Spleen (tissue), 11 donors: ENCODE measurements around the gene TCF12. TPM values are rescaled to one million over a fixed set of nuclear protein-coding genes. Genes with fewer than 3 reads are reported as not detected.

Source experiments
- DNase-seq: peaks from one replicate; pipeline ENCODE4 v3.0.0-alpha.2; 2020
- H3K27ac ChIP-seq, 8 donors: fragments of 200-600 bp; sonication (generic) in 7 of 8; 1 replicate in 4 of 8; 2 replicates in 4 of 8; pipeline versions ENCODE4 v1.5.0 to v1.8.0; 2016 to 2021; ENCODE audit warnings: inconsistent platforms in 4 of 8, mild to moderate bottlenecking in 4 of 8, moderate library complexity in 1 of 8
- H3K27me3 ChIP-seq, 7 donors: fragments of 200-600 bp; sonication (generic) in 6 of 7; replicated peaks in 1 of 7; 1 replicate in 4 of 7; 2 replicates in 3 of 7; pipeline versions ENCODE4 v1.5.0 to v1.8.0; 2016 to 2021; ENCODE audit warnings: inconsistent platforms in 3 of 7, mild to moderate bottlenecking in 1 of 7
- H3K36me3 ChIP-seq, 6 donors: fragments of 200-600 bp; sonication (generic) in 5 of 6; 1 replicate in 4 of 6; 2 replicates in 2 of 6; pipeline versions ENCODE4 v1.5.0 to v1.8.0; 2016 to 2021; ENCODE audit warnings: inconsistent platforms in 2 of 6
- H3K4me1 ChIP-seq, 6 donors: fragments of 200-600 bp; sonication (generic) in 5 of 6; 1 replicate in 3 of 6; 2 replicates in 3 of 6; pipeline versions ENCODE4 v1.5.0 to v1.8.0; 2016 to 2021; ENCODE audit warnings: inconsistent platforms in 3 of 6
- H3K4me3 ChIP-seq, 8 donors: fragments of 200-600 bp; sonication (generic) in 7 of 8; 1 replicate in 4 of 8; 2 replicates in 4 of 8; pipeline versions ENCODE4 v1.5.0 to v1.8.0; 2016 to 2021; ENCODE audit warnings: inconsistent platforms in 4 of 8, mild to moderate bottlenecking in 4 of 8, moderate library complexity in 2 of 8
- H3K9me3 ChIP-seq, 8 donors: fragments of 200-600 bp; sonication (generic) in 7 of 8; 1 replicate in 4 of 8; 2 replicates in 4 of 8; pipeline versions ENCODE4 v1.5.0 to v1.8.0; 2016 to 2021; ENCODE audit warnings: inconsistent platforms in 4 of 8
- POLR2A ChIP-seq, 3 donors: fragments of 450-650 bp; IDR thresholded peaks; one replicate each; pipeline ENCODE4 v1.5.1; 2017; ENCODE audit warnings: antibody characterized with exemption in 3 of 3, mild to moderate bottlenecking in 1 of 3
- POLR2AphosphoS5 ChIP-seq, 3 donors: sonication (generic); formaldehyde crosslinking; IDR thresholded peaks; one replicate each; pipeline ENCODE4 v1.5.1; 2017; ENCODE audit warnings: antibody characterized with exemption in 3 of 3
- WGBS, 5 donors: extraction: QIAGEN DNeasy Blood & Tissue Kit in 3 of 5; methylation state at CpG; one replicate each; pipeline versions ENCODE4 v1.1.5 to v1.1.7; 2013 to 2018; 5-methylcytosine and 5-hydroxymethylcytosine counted together
- intact Hi-C: fragments of 100-400 bp; cut with DNase I; formaldehyde crosslinking; loops from one replicate; pipeline ENCODE4 v1.15.0; 2023; ENCODE audit warnings: low total_unique reads
- polyA plus RNA-seq, 3 donors: library from polyadenylated mRNA; stranded (reverse); fragments of 200-250 nt; gene quantifications; one replicate each; pipeline ENCODE4 v1.2.1, GENCODE V29; 2013
- total RNA-seq, 7 donors: library from RNA; depleted of rRNA in 3 of 7; stranded (reverse); fragments of >200 nt in 3 of 7; fragmentation: NEBNext Ultra II Directional in 4 of 7; extraction: Animal tissue kit (Norgen Biotek cat#: 25700) in 4 of 7; gene quantifications; one replicate each; pipeline versions ENCODE4 v1.1.0 to v1.2.1, GENCODE V29; 2016 to 2021
- TF ChIP-seq, protein P1 (sequence below), 11 experiments: fragments of 200-600 bp in 7 of 11; fragments of 450-650 bp in 4 of 11; sonication (generic) in 4 of 11; IDR thresholded peaks in 8 of 11; conservative IDR thresholded peaks in 3 of 11; 1 replicate in 7 of 11; 2 replicates in 4 of 11; pipeline versions ENCODE4 v1.4.0 to v1.8.0; 2016 to 2021; ENCODE audit warnings: antibody characterized with exemption in 11 of 11, inconsistent platforms in 4 of 11, mild to moderate bottlenecking in 1 of 11
- donor health status: healthy with polysubstance abuse.
- donor health status: DM: no; HTN: no; CAD: no; lungs with moderate emphysema.
- donor health status: DM: no; HTN: no; CAD: no.
- donor health status: Bipolar disorder and iron deficiency.
- donor health status: healthy.
- donor health status: DM: no; HTN: no; CAD: no.
- donor health status: DM: yes; HTN: yes; CAD: no.

TCF12 gene
- total and polyA plus RNA-seq, 10 donors, result 8.3 to 139 (median 111) TPM

DNA sequence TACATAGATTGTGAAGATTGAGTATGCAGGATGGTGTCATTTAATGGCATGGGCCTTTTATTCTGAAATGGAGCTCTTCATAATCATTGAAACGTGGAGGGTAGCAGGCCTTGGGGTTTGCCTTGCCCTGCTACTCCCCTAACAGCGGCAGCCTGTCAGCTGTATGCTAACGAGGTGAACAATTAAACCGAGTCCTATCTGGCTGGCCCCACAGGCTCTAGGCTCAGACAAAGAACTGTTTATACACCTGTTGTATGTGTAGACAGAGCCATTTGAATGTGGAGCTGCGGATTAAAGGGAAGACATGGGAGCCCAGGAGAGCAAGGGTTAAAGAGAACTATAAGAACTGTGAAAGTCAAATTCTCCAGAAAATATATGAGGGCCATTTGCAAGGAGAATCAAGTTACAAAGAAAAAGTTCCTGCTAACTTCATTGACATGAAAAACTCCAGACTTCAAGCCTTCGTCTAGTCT, 341.2 kb downstream of the TCF12 start:
- WGBS, 5 donors, result 50 to 81% (median 63%) methylated on average over 6 of the region's 6 CpGs
- intact Hi-C loops, result no loop called here
- Histone ChIP-seq H3K36me3 (peaks cover 0 to 51% (median 20%) of the 10 kb centered on the region in 6 donors), H3K27ac (peak overlapping the region in 1 of 8 donors; percentile 18), H3K9me3 (no peaks in the 10 kb centered on the region), H3K27me3 (no peaks in the 10 kb centered on the region), H3K4me1 (peaks cover 0 to 15% (median 0%) of the 10 kb centered on the region in 6 donors), H3K4me3 (no peak overlapping the region)
- no peak for DNase-seq
- TF ChIP-seq POLR2A (IDR thresholded peaks at IDR 0.05) (no peak), POLR2AphosphoS5 (IDR thresholded peaks at IDR 0.05) (no peak)
- TF ChIP-seq, protein P1, sequence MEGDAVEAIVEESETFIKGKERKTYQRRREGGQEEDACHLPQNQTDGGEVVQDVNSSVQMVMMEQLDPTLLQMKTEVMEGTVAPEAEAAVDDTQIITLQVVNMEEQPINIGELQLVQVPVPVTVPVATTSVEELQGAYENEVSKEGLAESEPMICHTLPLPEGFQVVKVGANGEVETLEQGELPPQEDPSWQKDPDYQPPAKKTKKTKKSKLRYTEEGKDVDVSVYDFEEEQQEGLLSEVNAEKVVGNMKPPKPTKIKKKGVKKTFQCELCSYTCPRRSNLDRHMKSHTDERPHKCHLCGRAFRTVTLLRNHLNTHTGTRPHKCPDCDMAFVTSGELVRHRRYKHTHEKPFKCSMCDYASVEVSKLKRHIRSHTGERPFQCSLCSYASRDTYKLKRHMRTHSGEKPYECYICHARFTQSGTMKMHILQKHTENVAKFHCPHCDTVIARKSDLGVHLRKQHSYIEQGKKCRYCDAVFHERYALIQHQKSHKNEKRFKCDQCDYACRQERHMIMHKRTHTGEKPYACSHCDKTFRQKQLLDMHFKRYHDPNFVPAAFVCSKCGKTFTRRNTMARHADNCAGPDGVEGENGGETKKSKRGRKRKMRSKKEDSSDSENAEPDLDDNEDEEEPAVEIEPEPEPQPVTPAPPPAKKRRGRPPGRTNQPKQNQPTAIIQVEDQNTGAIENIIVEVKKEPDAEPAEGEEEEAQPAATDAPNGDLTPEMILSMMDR (IDR thresholded peaks at IDR 0.05 in 8 of 11, conservative IDR thresholded peaks at IDR 0.05 in 3 of 11), result no peak

DNA sequence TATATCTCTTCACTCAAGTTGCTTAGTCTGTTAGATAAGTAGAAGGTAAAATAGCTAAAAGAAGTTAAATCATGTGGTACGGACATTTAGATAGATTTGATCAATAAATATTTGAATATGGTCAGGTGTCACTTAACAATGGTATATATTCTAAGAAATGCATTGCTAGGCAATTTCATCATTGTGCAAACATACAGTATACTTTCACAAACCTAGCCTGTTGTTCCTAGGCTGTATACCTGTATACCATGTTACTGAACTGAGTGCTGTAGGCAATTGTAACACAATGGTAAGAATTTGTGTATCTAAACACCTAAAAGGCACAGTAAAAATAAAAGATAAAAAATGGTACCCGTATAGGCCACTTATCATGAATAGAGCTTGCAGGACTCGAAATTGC, 345.1 kb downstream of the TCF12 start:
- Histone ChIP-seq H3K27ac (no peak overlapping the region), H3K27me3 (no peaks in the 10 kb centered on the region), H3K36me3 (peaks cover 0 to 68% (median 25%) of the 10 kb centered on the region in 6 donors), H3K9me3 (no peaks in the 10 kb centered on the region), H3K4me1 (peaks cover 0 to 15% (median 0%) of the 10 kb centered on the region in 6 donors), H3K4me3 (no peak overlapping the region)
- TF ChIP-seq POLR2A (IDR thresholded peaks at IDR 0.05), result no peak
- no peak for TF ChIP-seq POLR2AphosphoS5 (IDR thresholded peaks at IDR 0.05)
- TF ChIP-seq, protein P1 (IDR thresholded peaks at IDR 0.05 in 8 of 11, conservative IDR thresholded peaks at IDR 0.05 in 3 of 11), result no peak
- intact Hi-C loops, result no loop called here
- DNase-seq, result no peak
- 94 to 97% (median 96%) methylated on average over 3 of the region's 3 CpGs for WGBS, 5 donors

DNA sequence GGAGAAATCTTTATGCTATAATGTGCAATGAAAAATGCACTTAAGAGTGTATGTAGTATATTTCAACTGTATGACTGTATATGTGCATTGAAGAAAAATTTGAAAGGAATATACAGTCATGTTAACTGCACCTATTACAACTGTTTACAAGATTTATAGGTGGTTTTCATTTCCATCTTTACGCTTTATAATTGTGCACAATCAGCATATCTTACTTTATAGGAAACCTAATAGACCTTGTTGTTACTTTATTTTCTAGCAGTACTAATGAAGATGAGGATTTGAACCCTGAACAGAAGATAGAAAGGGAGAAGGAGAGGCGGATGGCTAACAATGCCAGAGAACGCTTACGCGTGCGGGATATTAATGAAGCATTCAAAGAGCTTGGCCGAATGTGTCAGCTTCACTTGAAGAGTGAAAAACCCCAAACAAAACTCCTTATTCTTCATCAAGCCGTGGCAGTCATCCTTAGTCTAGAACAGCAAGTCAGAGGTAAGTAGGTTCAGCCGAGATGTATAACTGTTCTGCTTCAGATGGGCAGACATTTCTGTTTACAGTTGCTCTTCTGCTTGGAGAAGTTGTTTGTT, 354.4 kb downstream of the TCF12 start:
- H3K27ac ChIP-seq, result no peak overlapping the region
- no peaks in the 10 kb centered on the region for H3K27me3 ChIP-seq
- intact Hi-C loops, result no loop called here
- H3K4me3 ChIP-seq, result no peak overlapping the region
- 95 to 97% (median 96%) methylated on average over 9 of the region's 9 CpGs for WGBS, 5 donors
- no peaks in the 10 kb centered on the region for H3K4me1 ChIP-seq
- DNase-seq, result no peak
- TF ChIP-seq POLR2AphosphoS5 (IDR thresholded peaks at IDR 0.05) (no peak), POLR2A (IDR thresholded peaks at IDR 0.05) (no peak)
- TF ChIP-seq, protein P1 (IDR thresholded peaks at IDR 0.05 in 8 of 11, conservative IDR thresholded peaks at IDR 0.05 in 3 of 11), result no peak
- H3K9me3 ChIP-seq, result no peaks in the 10 kb centered on the region
- peaks cover 0 to 84% (median 20%) of the 10 kb centered on the region in 6 donors for H3K36me3 ChIP-seq

DNA sequence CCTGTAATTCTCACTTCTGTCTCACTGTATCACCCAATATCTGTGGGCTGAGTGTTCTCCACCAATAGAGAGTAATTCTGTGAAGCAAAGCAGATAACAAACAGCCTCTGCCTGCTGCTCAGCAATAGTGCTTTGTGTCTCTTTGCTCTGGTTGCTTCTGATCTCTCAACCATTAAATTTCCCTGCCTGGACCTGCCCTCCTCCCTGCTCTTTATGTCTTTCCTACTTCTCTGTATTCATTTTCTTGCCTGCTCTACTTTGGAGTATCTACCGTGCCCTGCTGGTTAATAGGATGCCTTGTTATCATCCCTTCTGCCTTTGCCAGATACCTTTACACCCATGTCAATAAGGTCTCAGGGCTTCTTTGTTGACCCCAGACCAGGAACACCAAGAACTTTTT, 355.0 kb downstream of the TCF12 start:
- DNase-seq, result no peak
- 91 to 100% (median 96%) methylated on average over 1 of the region's 1 CpG for WGBS, 5 donors

More for the DNA sequence above, 355.0 kb downstream of the TCF12 start:
- H3K4me1 ChIP-seq, result no peaks in the 10 kb centered on the region
- no peaks in the 10 kb centered on the region for H3K9me3 ChIP-seq
- no peaks in the 10 kb centered on the region for H3K27me3 ChIP-seq
- TF ChIP-seq, protein P1 (IDR thresholded peaks at IDR 0.05 in 8 of 11, conservative IDR thresholded peaks at IDR 0.05 in 3 of 11), result no peak
- TF ChIP-seq POLR2AphosphoS5 (IDR thresholded peaks at IDR 0.05) (no peak), POLR2A (IDR thresholded peaks at IDR 0.05) (no peak)
- H3K36me3 ChIP-seq, result peaks cover 0 to 81% (median 20%) of the 10 kb centered on the region in 6 donors
- intact Hi-C loops, result no loop called here
- H3K4me3 ChIP-seq, result no peak overlapping the region
- no peak overlapping the region for H3K27ac ChIP-seq
